ENCODE measurements around the gene HDAC11.
"Not testable (repeated sequence)": the region's sequence is repeated elsewhere in the genome, so short reads cannot be mapped to it uniquely, and the experiment has no call there.

HDAC11 gene

DNA sequence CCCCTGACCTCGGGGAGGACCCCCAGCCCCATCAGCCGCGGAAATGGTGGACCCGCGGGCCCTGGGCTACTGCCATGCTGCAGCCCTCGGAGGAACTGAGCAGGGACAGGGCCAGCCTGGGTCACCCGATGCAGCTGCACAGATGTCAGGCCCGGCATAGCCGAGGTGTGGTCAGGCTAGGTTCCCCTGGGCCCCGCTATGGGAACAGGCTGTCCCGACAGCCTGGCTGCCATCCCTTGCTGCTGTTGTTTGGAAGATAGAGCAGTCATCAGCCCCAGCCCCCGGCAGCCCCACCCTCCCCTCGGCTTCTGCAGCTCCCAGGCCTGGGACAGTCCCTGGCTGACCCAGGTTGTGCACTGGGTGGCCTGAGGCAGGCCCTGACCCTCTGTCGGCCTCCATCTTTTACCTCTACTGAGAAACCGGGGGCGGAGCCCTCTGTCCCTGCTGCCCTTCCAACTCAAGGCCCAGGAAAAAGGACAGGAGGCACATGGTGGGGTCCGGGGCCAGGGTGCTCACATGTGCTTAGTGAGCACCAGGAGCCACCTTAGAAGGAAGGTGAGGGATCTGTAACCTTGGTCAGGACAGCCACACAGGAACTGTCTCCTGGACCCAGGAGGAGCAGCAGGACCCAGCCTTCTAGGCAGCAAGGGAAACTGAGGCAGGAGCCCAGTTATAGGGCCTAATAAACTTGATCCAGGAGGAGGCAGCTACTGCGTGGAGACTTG lies 37.3 kb downstream of the HDAC11 start:
- ChIA-PET POLR2A (no interaction called here), CTCF (interaction anchor here (11.9 to 24.2 kb wide), 2 partner anchors 20 to 128 kb away, joined by 131 to 1252 read pairs; no protein-coding TSS in a partner anchor)
- no peak for DNase-seq (ENCODE audit: low read depth, low spot score)

DNA sequence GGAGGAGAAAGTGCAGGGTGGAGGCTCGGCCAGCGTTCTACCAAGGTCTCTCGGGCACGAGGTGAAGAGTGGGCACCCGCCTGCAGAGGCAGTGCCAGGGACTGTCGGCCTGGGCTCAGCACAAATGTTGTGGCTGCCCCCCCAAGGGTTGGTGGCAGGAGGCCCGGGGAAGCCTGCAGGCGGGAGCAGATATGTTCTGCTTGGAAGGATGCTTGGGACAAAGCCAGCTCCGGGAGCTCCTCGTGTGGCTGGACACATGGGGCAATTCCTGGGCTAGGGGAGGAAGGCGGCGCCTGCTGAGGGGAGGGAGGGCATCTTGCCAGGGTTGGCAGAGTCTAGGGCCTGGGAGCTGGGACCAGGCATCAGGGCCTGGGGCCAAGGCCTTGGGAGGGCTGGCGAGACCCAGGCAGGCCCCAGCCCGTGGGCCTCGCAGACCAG lies 38.4 kb downstream of the HDAC11 start:
- H3K4me3 ChIP-seq (ENCODE audit: low read depth, low read length): no peak overlapping the region
- TF ChIP-seq, protein P1, sequence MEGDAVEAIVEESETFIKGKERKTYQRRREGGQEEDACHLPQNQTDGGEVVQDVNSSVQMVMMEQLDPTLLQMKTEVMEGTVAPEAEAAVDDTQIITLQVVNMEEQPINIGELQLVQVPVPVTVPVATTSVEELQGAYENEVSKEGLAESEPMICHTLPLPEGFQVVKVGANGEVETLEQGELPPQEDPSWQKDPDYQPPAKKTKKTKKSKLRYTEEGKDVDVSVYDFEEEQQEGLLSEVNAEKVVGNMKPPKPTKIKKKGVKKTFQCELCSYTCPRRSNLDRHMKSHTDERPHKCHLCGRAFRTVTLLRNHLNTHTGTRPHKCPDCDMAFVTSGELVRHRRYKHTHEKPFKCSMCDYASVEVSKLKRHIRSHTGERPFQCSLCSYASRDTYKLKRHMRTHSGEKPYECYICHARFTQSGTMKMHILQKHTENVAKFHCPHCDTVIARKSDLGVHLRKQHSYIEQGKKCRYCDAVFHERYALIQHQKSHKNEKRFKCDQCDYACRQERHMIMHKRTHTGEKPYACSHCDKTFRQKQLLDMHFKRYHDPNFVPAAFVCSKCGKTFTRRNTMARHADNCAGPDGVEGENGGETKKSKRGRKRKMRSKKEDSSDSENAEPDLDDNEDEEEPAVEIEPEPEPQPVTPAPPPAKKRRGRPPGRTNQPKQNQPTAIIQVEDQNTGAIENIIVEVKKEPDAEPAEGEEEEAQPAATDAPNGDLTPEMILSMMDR (IDR thresholded peaks at IDR 0.05; ENCODE audit: insufficient read depth, low read length, missing control alignments): no peak
- ChIA-PET POLR2A (no interaction called here), CTCF (no interaction called here)
- no peak for DNase-seq (ENCODE audit: low read depth, low spot score)

More for the DNA sequence above, 37.3 kb downstream of the HDAC11 start:
- no peak overlapping the region for H3K4me3 ChIP-seq (ENCODE audit: low read depth, low read length)
- TF ChIP-seq, protein P1 (IDR thresholded peaks at IDR 0.05; ENCODE audit: insufficient read depth, low read length, missing control alignments): no peak

DNA sequence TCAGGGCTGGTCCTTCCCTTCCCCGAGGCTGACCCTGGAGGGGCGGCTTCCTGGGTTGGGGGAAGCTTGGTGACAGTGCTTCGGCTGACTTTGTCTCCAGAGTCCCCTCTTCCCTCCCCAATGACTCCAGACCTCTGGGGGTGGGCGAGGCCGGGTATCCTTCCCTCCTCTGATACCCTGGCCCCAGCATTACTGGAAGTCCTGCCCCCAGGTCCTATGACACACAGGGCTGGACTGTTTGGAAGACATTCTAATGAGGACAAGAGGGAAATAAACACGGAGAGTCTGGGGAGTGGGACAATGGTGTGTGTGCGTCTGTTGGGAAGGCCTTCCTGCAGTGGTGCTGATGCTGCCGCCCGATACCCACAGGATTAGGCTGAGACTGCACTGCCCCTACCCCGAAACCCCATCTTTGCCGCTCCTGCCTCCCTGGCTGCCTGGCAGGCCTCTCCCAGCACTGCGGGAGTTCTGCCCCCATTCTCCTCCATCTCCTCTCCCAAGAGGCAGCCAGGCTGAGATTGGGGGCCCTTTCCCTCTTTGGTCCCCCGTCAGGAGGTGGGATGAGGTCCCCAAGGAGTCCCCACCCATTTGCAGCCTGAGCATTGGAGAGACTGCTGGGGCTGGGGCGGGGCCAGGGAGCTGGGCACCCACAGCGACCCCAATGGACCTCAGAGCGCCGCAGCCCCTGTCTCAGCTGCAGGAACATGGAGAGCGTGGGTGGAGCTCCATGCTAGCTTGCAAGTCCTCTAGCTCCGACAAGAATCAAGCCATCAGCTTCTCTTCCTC lies 39.1 kb downstream of the HDAC11 start:
- H3K4me3 ChIP-seq (ENCODE audit: low read depth, low read length): no peak overlapping the region
- CTCF ChIA-PET: interaction anchor here (0.7 to 1.1 kb wide), 2 partner anchors 10 to 130 kb away, joined by 3 to 4 read pairs; no protein-coding TSS in a partner anchor
- no peak for DNase-seq (ENCODE audit: low read depth, low spot score)
- POLR2A ChIA-PET: no interaction called here
- TF ChIP-seq, protein P1 (IDR thresholded peaks at IDR 0.05; ENCODE audit: insufficient read depth, low read length, missing control alignments): no peak

DNA sequence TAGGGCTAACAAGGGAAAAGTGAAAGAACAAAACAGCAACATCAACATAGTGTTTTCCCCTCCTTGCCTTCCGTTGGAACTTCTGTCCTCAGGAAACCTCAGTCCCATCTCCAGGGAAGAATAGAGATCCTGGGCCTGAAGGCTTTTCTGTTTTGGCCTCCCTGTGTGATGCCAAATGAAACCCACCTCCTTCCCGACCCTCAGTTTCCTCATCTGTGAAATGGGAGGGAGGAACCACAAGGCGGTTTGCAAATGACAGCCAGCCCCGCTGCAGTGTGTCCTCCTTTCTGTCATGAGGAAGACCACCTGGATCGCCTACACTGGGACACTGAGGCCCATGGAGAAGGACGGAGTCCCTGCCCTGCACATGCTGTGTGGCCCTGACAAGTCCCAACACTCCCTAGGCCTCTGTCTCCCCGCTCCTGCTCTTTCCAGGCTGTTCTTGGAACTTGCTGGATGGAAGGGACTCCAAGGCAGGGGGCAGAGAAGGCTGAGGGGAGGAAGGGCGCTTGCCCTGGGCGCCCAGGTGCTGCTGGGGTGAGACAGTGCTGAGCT lies 40.3 kb downstream of the HDAC11 start:
- no peak for DNase-seq (ENCODE audit: low read depth, low spot score)
- TF ChIP-seq, protein P1 (IDR thresholded peaks at IDR 0.05; ENCODE audit: insufficient read depth, low read length, missing control alignments): no peak
- ChIA-PET CTCF (interaction anchor here (1.1 kb wide), 1 partner anchor 8 kb away, joined by 3 read pairs; no protein-coding TSS in a partner anchor), POLR2A (no interaction called here)
- H3K4me3 ChIP-seq (ENCODE audit: low read depth, low read length): no peak overlapping the region

DNA sequence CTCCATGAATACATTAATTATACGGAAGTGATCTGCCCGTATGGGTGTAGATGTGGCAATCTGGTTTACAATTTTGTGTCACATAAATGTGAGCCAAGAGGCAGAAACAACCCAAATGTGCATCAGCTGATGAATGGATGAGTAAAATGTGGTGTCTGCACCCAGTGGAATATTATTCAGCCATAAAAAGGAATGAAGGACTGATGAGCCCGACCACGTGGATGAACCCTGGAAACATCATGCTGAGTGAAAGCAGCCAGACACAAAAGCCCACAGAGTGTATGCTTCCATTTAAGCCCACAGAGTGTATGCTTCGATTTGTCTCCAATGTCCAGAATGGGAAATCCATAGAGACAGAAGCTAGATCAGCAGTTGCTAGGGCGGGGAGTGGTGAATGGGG lies 41.2 kb downstream of the HDAC11 start:
- TF ChIP-seq, protein P1 (IDR thresholded peaks at IDR 0.05; ENCODE audit: insufficient read depth, low read length, missing control alignments): no peak
- ChIA-PET CTCF (no interaction called here), POLR2A (no interaction called here)
- no peak for DNase-seq (ENCODE audit: low read depth, low spot score)
- H3K4me3 ChIP-seq (ENCODE audit: low read depth, low read length): no peak overlapping the region

DNA sequence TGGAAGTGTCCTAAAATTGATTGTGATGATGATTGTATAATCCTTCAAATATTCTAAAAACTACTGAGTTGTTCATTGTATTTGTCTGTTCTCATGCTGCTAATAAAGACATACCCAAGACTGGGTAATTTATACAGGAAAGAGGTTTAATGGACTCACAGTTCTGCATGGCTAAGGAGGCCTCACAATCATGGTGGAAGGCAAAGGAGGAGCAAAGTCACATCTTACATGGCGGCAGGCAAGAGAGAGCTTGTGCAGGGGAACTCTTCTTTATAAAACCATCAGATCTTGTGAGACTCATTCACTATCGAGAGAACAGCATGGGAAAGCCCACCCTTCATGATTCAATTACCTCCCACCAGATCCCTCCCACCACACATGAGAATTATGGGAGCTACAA lies 41.6 kb downstream of the HDAC11 start:
- DNase-seq (ENCODE audit: low read depth, low spot score); H3K4me3 ChIP-seq (ENCODE audit: low read depth, low read length); CTCF ChIA-PET; POLR2A ChIA-PET: not testable (repeated sequence)
